K562 (cell line): ENCODE results near the gene IL26. TPM values are rescaled to one million over a fixed set of nuclear protein-coding genes. Genes with fewer than 3 reads are reported as not detected.

Experiments
- ATAC-seq: fragments of 200-7000 bp; cut with Tn5 transposase; 3 replicates; pipeline ENCODE4 v1.9.1; 2020; ENCODE audit warnings: moderate library complexity
- BruUV-seq: library from RNA; stranded (reverse); fragments of 400-500 nt; replicated peaks from 2 replicates; lab custom pipeline; 2021; lab: Mats Ljungman, UMichigan
- CTCF ChIA-PET: fragments of 300-600 bp; formaldehyde crosslinking; extraction: SDS; loops from one replicate; lab custom pipeline; 2021; ENCODE audit warnings: low intra/inter-chr PET ratio; lab: Yijun Ruan, JAX
- POLR2A ChIA-PET: fragments of 300-600, 350-650 bp; sonication (Branson Sonifier 250); formaldehyde crosslinking; extraction: SDS; loops from one replicate; lab custom pipeline; 2021; ENCODE audit warnings: antibody characterized with exemption, inconsistent platforms; lab: Yijun Ruan, JAX
- DNase-seq, 4 experiments: peaks; one replicate each; pipeline versions ENCODE4 v3.0.0 to v3.0.0-alpha.2; 2011 to 2018; ENCODE audit warnings: low spot score in 3 of 4, mixed read lengths in 3 of 4; ENCODE audit errors: extremely low read depth in 1 of 4
- FAIRE-seq: peaks from 2 replicates; lab custom pipeline; 2011; peaks lifted over from hg19 to GRCh38; lab: Jason Lieb, UNC
- H2AFZ ChIP-seq: 2 replicates; pipeline ENCODE4 v1.6.0; 2011; ENCODE audit warnings: low read depth, low read length, control low read depth, inconsistent platforms
- H3K27ac ChIP-seq: fragments of 200-600 bp; 3 replicates; pipeline ENCODE4 v1.8.0; 2011; ENCODE audit warnings: low read depth, mild to moderate bottlenecking, control low read depth, inconsistent platforms, low read length, moderate library complexity, mixed read lengths; ENCODE audit errors: extremely low read depth
- H3K27me3 ChIP-seq, 2 experiments: fragments of 300-600 bp in 1 of 2; 2 replicates in 1 of 2; 3 replicates in 1 of 2; pipeline versions ENCODE4 v1.6.0 to v1.8.0; 2011; ENCODE audit warnings: inconsistent platforms in 2 of 2, low read length in 2 of 2, mild to moderate bottlenecking in 1 of 2, mixed read lengths in 1 of 2, moderate library complexity in 1 of 2; ENCODE audit not compliant: control insufficient read depth in 2 of 2, insufficient read depth in 2 of 2
- H3K36me3 ChIP-seq: fragments of 300-600 bp; 3 replicates; pipeline ENCODE4 v1.8.0; 2011; ENCODE audit warnings: mild to moderate bottlenecking, low read length, inconsistent platforms; ENCODE audit not compliant: control insufficient read depth, insufficient read depth
- H3K4me1 ChIP-seq, 2 experiments: fragments of 200-600 bp in 1 of 2; replicated peaks in 1 of 2; 2 replicates in 1 of 2; 3 replicates in 1 of 2; pipeline versions ENCODE4 v1.5.1 to v1.8.0; 2011; ENCODE audit warnings: inconsistent platforms in 2 of 2, low read length in 2 of 2, mild to moderate bottlenecking in 1 of 2, mixed read lengths in 1 of 2, moderate library complexity in 1 of 2; ENCODE audit not compliant: control insufficient read depth in 2 of 2, insufficient read depth in 2 of 2
- H3K4me2 ChIP-seq: 2 replicates; pipeline ENCODE4 v1.6.1; 2011; ENCODE audit warnings: low read length, control low read depth, inconsistent platforms, mixed read lengths; ENCODE audit not compliant: insufficient read depth
- H3K4me3 ChIP-seq: fragments of 200-600 bp; sonication (generic), shearing (Covaris generic); 2 replicates; pipeline ENCODE4 v1.5.1; 2016; ENCODE audit warnings: control low read depth, inconsistent platforms
- H3K79me2 ChIP-seq: fragments of 200-600 bp; 3 replicates; pipeline ENCODE4 v1.8.0; 2011; ENCODE audit warnings: low read length, inconsistent platforms; ENCODE audit not compliant: control insufficient read depth, insufficient read depth
- H3K9ac ChIP-seq, 2 experiments: 2 replicates each; pipeline versions ENCODE4 v1.6.0 to v1.6.1; 2011; ENCODE audit warnings: low read depth in 2 of 2, low read length in 2 of 2, control low read depth in 1 of 2, inconsistent platforms in 1 of 2, mild to moderate bottlenecking in 1 of 2, mixed read lengths in 1 of 2; ENCODE audit not compliant: insufficient read depth in 1 of 2
- H3K9me1 ChIP-seq: one replicate; pipeline ENCODE4 v1.6.0; 2011; ENCODE audit warnings: inconsistent platforms, mild to moderate bottlenecking, low read length, moderate library complexity; ENCODE audit not compliant: control insufficient read depth, insufficient read depth
- H3K9me3 ChIP-seq: replicated peaks from 2 replicates; pipeline ENCODE4 v1.5.1; 2011; ENCODE audit warnings: low read depth, low read length, inconsistent platforms; ENCODE audit not compliant: control insufficient read depth, insufficient read depth
- H4K20me1 ChIP-seq: replicated peaks from 2 replicates; pipeline ENCODE4 v1.6.1; 2011; ENCODE audit warnings: low read length, inconsistent platforms, mixed read lengths; ENCODE audit not compliant: control insufficient read depth, insufficient read depth
- CUX1 ChIP-seq: fragments of 200-800 bp; sonication (Bioruptor generic); IDR thresholded peaks from 2 replicates; pipeline ENCODE4 v1.6.1; 2016; ENCODE audit warnings: missing genetic modification characterization, missing compliant biosample characterization
- MCM7 ChIP-seq, 2 experiments: fragments of 450-650 bp; IDR thresholded peaks; 2 replicates each; pipeline ENCODE4 v1.6.1; 2016 to 2018
- ZNF512 ChIP-seq: IDR thresholded peaks from 2 replicates; pipeline ENCODE4 v1.6.1; 2016; ENCODE audit warnings: missing genetic modification characterization, missing compliant biosample characterization
- WGBS: fragments of 100-300 bp; shearing (Covaris generic); methylation state at CpG from one replicate; pipeline ENCODE4 v1.1.6; 2016; ENCODE audit warnings: low coverage, mixed read lengths; ENCODE audit not compliant: insufficient coverage; ENCODE audit errors: missing lambda C conversion rate; 5-methylcytosine and 5-hydroxymethylcytosine counted together
- in situ Hi-C: fragments of 300-500 bp; cut with MboI; formaldehyde crosslinking; loops from 4 replicates; pipeline ENCODE4 v1.15.0; 2018; ENCODE audit warnings: inconsistent platforms, mixed read lengths
- intact Hi-C: fragments of 100-400 bp; cut with micrococcal nuclease; formaldehyde crosslinking; loops from 2 replicates; pipeline ENCODE4 v1.14.2; 2022
- polyA plus RNA-seq, 8 experiments: library from polyadenylated mRNA; depleted of rRNA in 4 of 8; stranded (reverse) in 5 of 8; unstranded in 3 of 8; fragments of >200 nt; fragmentation: Nextera tagmentation in 2 of 8; fragmentation: Illumina TruSeq in 1 of 8; extraction: Ambion mirVana in 2 of 8; extraction: Trizol in 1 of 8; gene quantifications; 2 replicates each; pipeline versions ENCODE4 v1.2.1 to v1.2.3, GENCODE V29; 2011 to 2014; ENCODE audit warnings: inconsistent platforms in 1 of 8, missing spikeins in 1 of 8
- total RNA-seq, 7 experiments: library from RNA; depleted of rRNA in 6 of 7; stranded (reverse); fragments of >200 nt in 6 of 7; fragmentation: Illumina TruSeq in 2 of 7; extraction: Trizol in 2 of 7; gene quantifications; 2 replicates each; pipeline versions ENCODE4 v1.2.1 to v1.2.3, GENCODE V29; 2011 to 2021; ENCODE audit warnings: low replicate concordance in 1 of 7

Gene IL26
- total and polyA plus RNA-seq, 9 of the 15 experiments (the other 6 are each of a cell fraction or from before 2014, with no cell fraction given), result not detected

DNA sequence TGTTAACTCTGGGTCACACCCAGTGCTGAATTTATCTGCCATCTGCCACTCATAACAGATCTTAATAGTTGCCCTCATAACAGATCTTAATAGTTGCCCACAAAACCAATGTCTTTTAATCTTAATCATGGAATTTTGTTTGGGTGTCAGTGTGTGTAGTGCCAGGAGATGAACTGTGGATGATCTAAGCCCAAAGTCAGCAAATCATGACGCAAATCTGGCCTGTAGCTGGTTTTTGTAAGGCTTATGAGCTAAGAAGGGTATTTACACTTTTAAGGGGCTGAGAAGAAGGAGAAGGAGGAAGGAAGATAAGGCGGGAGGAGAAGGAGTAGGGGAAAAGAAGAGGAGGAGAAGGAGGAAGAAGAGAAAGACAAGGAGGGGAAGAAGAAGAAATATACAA is 10.0 kb upstream of the IL26 start:
- no peaks in the 10 kb centered on the region for H4K20me1 ChIP-seq
- intact Hi-C loops (loop anchor here (5.0 kb wide), 1 partner anchor 82 kb away; no protein-coding TSS in a partner anchor), in situ Hi-C loops (no loop called here)
- peaks cover 7 to 14% of the 10 kb centered on the region in 2 experiments; a peak in 2 of 5 replicates for H3K27me3 ChIP-seq
- ChIA-PET CTCF (interaction anchor here (0.7 kb wide), 1 partner anchor 82 kb away, joined by 3 read pairs; no protein-coding TSS in a partner anchor), POLR2A (interaction anchor here (1.3 to 2.0 kb wide), 2 partner anchors 10 to 11 kb away, joined by 3 to 6 read pairs; no protein-coding TSS in a partner anchor)
- H3K27ac ChIP-seq, result no peak overlapping the region
- H2AFZ ChIP-seq, result no peak overlapping the region
- no peaks in the 10 kb centered on the region for H3K9me3 ChIP-seq
- DNase-seq (no peak), ATAC-seq (no peak), FAIRE-seq (no peak)
- 11% methylated on average over 1 of the region's 2 CpGs for WGBS
- no peaks in the 10 kb centered on the region for H3K79me2 ChIP-seq
- no peak overlapping the region for H3K4me3 ChIP-seq
- H3K9me1 ChIP-seq, result no peaks in the 10 kb centered on the region
- peaks cover 0 to 8% of the 10 kb centered on the region in 2 experiments; a peak in 3 of 5 replicates for H3K4me1 ChIP-seq
- no peak overlapping the region for H3K9ac ChIP-seq
- BruUV-seq, result no TSS peak
- H3K36me3 ChIP-seq, result no peaks in the 10 kb centered on the region
- TF ChIP-seq ZNF512 (peak; percentile 80; the same call in 1 of the 2 replicates), MCM7 (IDR thresholded peaks at IDR 0.05) (no peak), CUX1 (CRISPR knock-in tag) (no peak)
- no peak overlapping the region for H3K4me2 ChIP-seq
